ENCODE measurements around the gene ACAT2.
A peak's percentile ranks its signal among the peaks of the same experiment; 100 is the strongest.

ACAT2 gene

DNA sequence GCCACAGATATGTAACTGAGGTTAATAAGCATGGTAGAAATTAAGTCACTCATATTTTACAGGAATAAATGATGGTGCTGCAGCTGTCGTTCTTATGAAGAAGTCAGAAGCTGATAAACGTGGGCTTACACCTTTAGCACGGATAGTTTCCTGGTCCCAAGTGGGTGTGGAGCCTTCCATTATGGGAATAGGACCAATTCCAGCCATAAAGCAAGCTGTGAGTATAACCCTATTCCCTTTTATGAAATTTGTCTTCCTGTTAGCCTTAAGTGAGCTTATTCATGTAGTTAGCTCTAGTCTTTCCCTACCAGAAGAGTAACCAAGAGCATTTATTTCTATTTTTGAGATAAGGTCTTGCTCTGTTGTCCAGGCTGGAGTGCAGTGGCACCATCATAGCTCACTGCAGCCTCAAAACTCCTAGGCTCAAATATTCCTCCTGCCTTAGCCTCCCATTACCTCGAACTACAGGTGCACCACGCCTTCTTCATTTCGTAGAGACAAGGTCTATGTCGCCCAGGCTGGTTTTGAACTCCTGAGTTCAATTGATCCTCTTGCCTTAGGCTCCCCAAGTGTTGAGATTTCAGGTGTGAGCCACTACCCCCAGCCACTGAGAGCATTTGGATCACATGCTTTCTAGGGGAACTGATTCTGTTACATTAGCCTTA lies 15.5 kb downstream of the ACAT2 start:
- DNase-seq (ENCODE audit: insufficient read length, low spot score) (no peak), FAIRE-seq (no peak)
- TF ChIP-seq, protein P1, sequence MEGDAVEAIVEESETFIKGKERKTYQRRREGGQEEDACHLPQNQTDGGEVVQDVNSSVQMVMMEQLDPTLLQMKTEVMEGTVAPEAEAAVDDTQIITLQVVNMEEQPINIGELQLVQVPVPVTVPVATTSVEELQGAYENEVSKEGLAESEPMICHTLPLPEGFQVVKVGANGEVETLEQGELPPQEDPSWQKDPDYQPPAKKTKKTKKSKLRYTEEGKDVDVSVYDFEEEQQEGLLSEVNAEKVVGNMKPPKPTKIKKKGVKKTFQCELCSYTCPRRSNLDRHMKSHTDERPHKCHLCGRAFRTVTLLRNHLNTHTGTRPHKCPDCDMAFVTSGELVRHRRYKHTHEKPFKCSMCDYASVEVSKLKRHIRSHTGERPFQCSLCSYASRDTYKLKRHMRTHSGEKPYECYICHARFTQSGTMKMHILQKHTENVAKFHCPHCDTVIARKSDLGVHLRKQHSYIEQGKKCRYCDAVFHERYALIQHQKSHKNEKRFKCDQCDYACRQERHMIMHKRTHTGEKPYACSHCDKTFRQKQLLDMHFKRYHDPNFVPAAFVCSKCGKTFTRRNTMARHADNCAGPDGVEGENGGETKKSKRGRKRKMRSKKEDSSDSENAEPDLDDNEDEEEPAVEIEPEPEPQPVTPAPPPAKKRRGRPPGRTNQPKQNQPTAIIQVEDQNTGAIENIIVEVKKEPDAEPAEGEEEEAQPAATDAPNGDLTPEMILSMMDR (IDR thresholded peaks at IDR 0.05; ENCODE audit: insufficient read depth, missing control alignments): no peak

GRCh38 chr6:159778131-159778530 lies 16.3 kb downstream of the ACAT2 start:
- TF ChIP-seq, protein P1 (IDR thresholded peaks at IDR 0.05; ENCODE audit: insufficient read depth, missing control alignments): no peak
- no peak for FAIRE-seq

GRCh38 chr6:159778542-159779103 lies 16.8 kb downstream of the ACAT2 start:
- no peak for FAIRE-seq
- DNase-seq (ENCODE audit: insufficient read length, low spot score): no peak
- TF ChIP-seq, protein P1 (IDR thresholded peaks at IDR 0.05; ENCODE audit: insufficient read depth, missing control alignments): no peak

More at GRCh38 chr6:159778131-159778530, 16.3 kb downstream of the ACAT2 start:
- no peak for DNase-seq (ENCODE audit: insufficient read length, low spot score)

- DNase-seq (ENCODE audit: insufficient read length, low spot score): no peak
- no peak for FAIRE-seq
- TF ChIP-seq, protein P1 (IDR thresholded peaks at IDR 0.05; ENCODE audit: insufficient read depth, missing control alignments): no peak
Observed at GRCh38 chr6:159788276-159788675, 26.4 kb downstream of the ACAT2 start.

DNA sequence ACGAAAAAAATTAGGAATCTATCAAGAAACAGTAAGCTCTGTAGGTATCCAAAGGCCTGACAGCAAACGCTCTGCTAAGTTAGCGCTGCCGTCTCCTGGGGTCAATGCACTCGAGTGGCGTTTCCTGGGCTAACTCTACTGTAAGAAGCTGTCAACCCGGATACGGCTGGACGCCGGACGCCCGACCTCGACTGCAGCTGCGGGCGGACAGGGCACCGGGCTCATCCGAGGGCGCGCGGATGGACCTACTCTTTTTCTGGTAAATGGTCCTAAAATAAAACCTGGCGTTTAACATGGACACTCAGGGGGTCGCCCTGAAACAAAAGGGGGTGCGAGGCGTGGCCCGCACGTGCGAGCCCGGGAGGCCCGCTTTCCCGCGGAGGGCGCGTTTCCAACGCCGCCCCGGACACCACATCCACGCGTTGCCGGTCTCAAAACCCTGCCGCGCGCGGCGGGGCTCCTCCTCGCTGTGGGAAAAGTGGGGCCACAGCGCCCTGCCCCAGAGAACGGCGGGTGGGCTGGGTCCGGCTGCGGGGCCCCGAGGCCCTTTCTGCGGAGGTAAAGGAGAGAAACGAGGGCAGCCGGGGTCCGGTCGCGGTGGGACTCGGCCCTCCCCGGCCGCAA lies 27.0 kb downstream of the ACAT2 start:
- no peak for DNase-seq (ENCODE audit: insufficient read length, low spot score)
- TF ChIP-seq, protein P1 (IDR thresholded peaks at IDR 0.05; ENCODE audit: insufficient read depth, missing control alignments): no peak
- FAIRE-seq: no peak

DNA sequence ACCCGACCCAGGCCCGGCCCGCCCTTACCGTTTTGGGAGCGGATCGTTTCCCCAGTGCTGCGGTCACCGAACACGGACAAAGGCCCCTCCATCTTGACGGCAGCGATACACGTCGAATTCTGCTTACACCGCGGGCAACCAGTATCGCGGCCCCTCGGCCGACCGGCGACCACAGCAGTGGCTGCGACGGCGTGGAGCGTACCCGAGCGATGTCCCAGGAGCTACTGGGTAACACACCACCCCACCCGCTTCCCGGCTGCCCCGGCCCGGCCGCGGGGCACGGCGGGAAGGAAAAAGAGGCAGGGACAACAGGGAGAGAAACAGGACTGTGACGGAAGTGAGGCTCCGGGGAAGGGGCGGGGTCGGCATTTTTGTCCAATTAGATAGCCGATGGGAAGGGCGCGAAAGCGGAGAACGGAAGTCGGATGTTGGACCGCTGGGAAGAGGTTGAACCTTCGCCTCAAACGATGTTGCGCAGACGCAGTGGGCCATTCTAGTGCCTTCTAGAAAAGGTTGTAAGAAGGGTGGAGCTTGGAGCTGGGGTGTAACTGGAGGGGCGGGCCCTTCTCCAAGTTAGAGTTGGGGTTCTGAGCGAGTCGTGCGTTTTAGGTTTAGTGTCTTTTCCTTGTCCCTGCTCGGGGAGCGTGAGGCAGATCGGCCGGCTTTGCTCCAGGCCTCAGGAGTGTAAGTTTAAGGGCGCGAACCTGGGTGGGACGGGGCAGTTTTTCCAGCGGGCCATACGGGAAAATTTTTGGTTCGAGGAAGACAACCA lies 27.7 kb downstream of the ACAT2 start, which contains the start of gene TCP1:
TCP1 (minus strand) TSS at position 226 of the 772 bp plus-strand sequence; CDS start at position 92, 134 bp downstream.
- TF ChIP-seq, protein P1 (IDR thresholded peaks at IDR 0.05; ENCODE audit: insufficient read depth, missing control alignments): no peak
- FAIRE-seq: no peak
- peak; percentile 90 for DNase-seq (ENCODE audit: insufficient read length, low spot score)
